ENCODE results near the gene ADAMTS9.

- TF ChIP-seq CTCF (IDR thresholded peaks at IDR 0.05 in 4 of 5, conservative IDR thresholded peaks at IDR 0.05 in 1 of 5) (no peak), POLR2A (IDR thresholded peaks at IDR 0.05) (no peak)
Measured at GRCh38 chr3:64490180-64490724, 197.5 kb downstream of the ADAMTS9 start.
